NCI-H526 (cell line): Measurements from ENCODE around the gene IMPA2.
"Not testable (repeated sequence)": the region's sequence is repeated elsewhere in the genome, so short reads cannot be mapped to it uniquely, and the experiment has no call there.

Experiments
- DNase-seq, 2 experiments: peaks; one replicate each; lab custom pipeline; 2025; lab: John Stamatoyannopoulos, UW

The IMPA2 gene

DNA sequence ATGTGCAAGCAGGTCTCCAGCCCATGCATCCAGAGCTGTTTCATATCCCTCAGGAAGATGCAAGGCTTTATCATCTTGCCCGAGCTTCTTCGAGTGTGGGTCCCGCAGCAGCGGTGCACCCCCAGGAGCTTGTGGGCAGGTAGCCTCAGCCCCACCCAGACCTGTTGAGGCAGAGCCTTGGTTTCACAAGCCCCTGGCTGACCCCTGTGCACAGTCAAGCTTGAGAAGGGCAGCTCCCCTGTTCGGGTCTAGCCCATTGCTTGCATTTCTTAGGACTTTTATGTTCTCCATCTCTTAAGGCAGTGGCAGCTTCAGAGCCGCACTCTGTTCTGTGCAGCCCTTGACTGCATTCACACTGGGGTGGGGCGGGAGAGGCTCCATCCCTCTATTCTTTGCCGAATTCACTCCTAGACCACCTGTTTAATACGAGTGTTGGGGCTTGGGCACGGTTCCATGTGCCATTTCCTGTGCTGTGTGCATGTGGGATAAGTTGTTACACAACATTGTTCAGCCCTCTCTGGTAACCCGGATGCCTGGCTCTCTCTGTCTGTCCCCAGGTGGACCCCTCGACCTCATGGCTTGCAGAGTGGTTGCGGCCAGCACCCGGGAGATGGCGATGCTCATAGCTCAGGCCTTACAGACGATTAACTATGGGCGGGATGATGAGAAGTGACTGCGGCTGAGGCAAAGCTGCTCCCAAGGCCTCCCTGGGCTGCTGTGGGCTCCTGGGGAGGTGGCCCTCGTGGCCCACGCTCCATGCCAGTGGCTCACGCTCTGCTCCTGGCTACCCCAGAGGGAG lies 48.7 kb downstream of the IMPA2 start:
- no peak for DNase-seq

DNA sequence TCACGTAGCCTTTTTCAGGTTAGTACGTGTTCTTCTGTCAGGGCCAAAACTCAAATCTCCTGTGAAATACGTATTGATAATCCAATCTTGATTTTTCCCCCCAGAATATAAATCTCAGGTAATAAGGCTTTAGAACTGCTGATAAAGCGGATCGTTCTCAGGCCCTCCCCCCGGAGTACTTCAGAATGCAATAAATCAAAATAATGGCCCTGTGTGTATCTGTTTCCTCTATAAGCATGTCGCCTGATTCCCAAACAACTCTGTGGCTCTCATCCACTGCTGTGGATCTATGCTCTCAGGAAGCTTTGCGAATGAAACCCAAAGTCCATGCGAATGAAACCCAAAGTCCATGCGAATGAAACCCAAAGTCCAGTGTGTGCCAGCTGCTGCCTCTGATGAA lies 49.4 kb downstream of the IMPA2 start:
- no peak for DNase-seq

DNA sequence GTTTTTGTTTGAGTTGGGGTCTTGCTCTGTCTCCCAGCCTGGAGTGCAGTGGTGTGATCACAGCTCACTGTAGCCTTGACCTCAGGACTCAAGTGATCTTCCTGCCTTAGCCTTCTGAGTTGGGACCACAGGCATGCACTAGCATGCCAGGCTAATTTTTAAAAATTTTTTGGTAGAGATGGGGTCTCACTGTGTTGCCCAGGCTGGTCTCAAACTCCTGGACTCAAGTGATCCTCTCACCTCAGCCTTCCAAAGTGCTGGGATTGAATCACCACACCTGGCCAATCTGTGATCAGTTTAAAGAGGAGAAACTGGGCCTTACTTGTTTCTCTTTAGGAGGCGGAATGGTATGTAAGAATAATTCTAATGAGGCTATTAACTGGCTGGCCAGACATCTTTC lies 49.9 kb downstream of the IMPA2 start:
- no peak for DNase-seq

DNA sequence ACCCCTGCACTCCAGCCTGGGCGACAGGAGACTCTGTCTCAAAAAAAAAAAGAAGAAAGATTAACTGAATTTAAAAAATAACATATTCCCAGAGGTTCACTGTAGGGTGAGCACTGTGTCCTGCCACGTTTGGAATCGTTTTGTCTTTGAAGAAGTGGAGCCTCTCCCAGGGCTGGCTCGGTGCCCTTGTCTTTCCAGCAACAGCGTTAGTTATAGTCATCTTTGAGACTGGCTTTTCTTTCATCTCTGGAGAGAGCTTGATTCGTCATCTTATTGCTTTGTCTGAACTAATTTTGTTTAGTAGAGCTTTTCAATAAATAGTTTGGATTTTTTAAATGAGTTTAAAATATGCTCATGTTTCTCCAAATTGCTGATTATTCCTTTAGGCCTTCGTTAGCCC lies 50.5 kb downstream of the IMPA2 start:
- no peak for DNase-seq

DNA sequence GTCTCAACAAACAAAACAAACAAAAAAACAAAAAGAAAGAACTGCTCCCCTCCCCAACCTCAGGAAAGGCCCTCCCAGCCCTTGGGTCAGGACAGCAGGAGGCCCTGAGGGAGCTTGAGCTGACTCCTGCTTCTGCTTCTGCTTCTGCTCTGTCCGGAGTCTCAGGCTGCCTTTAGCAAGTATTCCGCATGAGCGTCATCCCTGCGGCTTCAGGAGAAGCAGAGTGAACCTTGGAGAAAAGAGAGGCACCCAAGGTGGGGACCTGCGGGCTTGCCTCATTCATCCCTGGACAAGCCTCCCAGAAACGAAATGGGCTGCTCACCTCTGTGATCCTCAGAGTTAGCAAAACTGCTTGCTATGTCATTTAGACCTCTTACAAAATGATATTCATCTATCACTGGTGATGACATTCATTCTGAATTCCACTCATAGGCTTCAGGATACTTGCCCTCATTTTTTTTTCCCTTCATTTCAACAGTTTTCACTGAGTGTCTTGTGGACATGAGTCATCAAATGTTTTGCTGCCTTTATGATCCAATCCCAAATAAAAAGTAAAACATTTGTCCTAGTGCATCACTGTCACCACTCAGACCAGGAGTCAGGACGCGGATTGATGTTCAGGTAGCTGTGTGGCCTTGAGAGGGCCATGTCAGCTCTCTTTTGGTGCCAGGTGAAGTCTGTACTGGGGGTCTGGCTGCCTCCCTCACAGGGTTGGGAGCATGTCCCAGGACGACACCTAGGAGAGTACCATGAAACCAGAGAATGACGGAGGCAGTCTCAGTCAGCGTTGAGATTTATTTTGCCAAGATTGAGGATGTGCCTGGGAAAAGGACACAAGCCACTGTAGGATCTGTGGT lies 51.7 kb downstream of the IMPA2 start:
- DNase-seq: no peak

DNA sequence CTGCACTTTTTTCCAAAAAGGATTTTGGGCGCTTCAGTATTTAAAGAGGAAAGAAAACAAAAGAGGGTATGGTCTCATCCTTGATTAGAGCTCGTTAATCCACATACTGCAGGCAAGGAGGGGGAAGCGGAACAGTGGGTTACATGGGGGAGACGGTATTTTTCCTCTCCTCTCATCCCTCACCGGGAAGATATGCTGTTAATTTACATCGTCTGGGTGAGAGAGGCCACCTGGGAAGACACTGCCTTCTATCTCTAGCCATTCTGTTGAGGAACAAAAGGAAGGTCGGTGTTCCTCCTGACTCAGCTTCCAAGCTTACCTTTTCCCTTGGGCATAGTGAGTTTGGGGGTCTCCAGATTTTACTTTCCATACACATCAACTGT lies 52.3 kb downstream of the IMPA2 start:
- no peak for DNase-seq

DNA sequence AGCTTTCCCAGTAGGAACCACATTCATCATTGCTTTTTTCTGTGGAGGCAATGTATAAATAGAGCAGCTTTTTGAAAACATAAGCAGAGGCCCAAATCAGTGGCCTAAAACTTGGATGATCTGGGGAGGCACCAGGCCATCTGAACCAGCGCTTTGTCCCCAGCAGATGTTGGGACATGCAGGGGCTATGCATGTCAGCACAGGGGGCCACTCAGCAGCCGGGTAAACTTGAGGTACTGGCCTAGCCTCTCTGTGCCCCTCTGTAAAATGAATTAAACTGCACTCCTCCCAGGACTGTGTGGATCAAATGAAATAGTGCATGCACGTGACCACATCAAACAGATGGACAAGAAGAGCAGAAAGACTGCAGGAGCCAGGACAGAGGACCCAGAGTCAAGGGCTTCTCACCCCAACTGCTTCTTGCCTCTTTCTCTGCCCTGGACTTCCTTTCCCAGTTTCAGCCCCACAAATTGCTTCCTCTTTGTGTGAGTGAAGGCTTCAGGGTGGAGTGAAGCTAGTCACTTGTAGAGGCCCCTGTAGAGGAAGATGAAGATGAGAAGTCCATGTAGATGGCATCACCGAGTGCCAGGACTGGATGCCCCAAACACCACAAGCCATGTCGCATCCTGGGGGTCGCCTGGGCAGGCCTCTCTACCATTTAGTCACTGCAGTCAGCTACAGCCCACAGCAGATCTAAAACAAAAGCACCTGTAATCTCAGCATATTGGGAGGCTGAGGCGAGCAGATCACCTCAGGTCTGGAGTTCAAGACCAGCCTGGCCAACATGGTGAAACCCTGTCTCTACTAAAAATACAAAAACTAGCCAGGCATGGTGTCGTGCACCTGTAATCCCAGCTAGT lies 53.2 kb downstream of the IMPA2 start:
- no peak for DNase-seq

DNA sequence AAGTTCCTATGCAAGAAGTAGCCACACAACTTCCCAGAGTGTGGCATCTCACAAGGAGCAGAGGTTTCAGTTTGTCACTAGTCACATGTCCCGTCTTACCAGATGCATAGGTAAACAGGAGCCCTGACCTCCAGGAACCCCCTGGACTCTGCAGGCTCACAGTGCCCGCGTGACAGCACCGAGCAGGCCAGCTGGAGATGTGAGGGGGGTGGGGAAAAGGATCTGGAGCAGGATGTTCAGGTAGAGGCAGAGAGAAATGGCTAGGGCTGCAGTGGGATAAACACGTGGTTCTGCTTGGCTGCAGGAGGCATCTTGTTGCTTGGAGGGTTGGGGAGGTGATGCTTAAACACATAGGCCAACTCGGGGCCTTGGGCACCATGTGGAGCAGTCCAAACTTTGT lies 54.2 kb downstream of the IMPA2 start:
- no peak for DNase-seq

DNA sequence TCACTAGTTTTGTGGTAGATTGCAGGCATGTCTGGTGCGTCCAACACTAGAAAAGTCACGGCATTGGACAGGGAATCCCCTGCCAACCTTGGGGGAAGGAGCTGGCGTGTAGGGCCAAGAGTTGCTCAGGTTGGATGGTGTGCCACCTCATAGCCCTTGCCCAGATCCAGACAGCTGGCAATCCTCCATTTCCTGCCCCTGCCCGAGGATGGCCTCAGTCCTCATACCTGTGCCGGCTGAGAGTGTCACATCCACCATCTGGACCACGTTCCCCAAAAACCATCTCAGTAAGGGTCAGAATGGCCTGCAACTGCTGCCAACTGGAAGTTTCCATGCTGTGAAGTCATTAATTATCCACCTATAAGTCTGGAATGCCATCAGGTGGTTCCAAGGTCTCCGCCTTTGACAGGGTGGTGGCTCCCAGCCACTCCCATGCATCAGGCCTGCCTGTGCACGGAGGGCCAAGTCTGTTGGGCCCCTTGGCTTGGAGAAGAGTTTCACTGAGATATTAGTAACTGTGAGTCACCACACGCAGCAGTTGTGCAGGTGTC lies 55.0 kb downstream of the IMPA2 start:
- no peak for DNase-seq

DNA sequence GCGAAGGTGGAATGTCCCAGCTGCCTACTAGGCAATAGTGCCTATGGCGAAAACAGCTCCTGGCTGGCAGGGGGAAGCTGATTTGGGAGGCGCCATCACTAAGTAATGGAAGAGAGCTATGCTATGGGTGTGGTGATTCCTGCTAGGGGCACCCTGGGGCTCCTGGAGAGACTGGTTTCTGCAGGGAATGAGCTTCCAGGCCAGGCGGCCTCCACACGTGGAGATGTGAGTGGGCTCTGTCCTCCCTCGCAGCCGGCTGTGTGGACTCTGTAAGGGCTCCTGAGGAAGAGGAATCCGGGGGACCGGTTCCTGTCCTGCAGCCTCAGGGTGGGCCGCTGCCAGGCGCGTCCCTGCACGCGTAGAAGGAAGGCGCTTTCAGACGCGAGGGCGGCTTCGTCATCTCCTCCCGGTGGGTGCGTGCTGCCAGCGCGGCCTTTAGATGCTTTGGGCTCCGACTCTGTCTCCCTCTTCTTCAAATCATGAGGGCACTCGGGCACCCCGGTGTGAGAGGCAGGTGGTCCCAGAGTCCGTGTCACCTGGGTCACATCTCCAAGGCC lies 56.9 kb downstream of the IMPA2 start:
- DNase-seq: peak in 1 of 2 experiments; percentile 16

DNA sequence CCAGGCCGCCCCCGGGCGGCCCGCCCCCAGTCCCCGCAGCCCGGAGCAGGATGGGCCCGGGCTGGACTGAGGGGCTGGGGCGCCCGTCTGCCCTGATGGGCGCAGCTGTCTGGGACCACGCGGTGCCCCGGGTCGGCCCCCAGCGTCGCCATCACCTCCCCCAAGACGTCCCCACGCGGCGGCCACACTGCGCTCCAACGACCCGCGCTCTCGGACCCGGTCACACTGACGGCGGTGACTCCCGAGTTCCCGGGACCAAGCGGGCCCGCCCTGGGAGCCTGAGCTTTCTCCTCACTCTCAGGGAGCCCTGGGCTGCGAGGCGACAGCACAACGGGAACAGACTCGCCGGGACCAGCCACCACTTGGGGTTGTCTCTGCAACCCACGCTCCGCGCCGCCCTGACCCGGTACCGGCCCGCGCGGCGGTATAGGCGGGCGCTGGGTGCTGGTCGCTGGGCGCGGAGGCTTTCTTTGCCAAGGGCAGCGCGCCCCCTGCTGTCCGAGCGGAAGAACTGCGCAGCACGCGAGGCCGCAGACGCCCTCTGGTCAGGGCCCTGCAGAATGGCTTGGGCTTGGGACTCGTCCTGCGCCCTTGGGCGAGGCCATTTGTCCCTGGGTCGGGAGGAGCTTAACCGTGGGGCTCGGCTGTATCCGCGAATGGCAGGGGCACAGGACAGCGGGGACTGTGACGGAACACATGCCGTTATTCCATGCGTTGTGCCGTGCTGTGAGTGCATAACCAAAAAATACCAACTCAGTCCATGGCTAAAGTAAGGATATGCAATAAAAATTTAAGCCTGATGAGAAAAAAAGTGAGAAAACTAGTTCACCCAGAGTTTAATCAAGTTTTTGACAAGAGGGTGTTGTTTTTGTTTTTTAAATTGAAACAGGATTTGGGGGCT lies 57.6 kb downstream of the IMPA2 start:
- DNase-seq: peak; percentile 3 to 68

DNA sequence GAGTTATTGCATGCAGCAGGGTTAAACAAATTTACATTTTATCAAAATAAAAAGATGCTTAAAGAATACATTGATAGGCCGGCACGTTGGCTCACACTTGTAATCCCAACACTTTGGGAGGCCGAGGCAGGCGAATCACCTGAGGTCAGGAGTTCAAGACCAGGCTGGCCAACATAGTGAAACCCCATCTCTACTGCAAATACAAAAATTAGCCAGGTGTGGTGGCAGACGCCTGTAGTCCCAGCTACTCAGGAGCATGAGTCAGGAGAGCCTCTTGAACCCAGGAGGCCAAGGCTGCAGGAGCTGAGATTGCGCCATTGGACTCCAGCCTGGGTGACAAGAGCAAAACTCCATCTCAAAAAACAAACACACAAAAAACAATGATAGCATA lies 58.2 kb downstream of the IMPA2 start:
- DNase-seq: not testable (repeated sequence)

DNA sequence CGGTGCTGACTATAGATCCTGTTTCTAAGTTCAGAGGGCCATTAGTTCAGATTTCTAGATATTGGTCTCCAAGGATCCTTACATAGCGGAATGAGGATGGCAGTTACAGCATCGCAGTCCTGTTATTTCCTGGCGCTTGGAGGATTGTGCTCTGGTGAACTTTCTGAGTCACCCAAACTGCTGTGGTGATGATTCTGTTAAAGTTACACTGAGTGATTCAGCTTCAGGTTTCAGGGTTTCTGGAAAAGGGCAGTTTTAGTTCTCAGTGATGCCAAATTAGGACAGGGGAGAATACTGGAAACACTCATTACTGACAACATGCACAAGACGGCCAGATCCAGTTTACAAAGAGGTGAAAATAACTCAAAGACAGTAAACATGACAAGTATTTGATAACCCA lies 60.3 kb downstream of the IMPA2 start:
- no peak for DNase-seq

DNA sequence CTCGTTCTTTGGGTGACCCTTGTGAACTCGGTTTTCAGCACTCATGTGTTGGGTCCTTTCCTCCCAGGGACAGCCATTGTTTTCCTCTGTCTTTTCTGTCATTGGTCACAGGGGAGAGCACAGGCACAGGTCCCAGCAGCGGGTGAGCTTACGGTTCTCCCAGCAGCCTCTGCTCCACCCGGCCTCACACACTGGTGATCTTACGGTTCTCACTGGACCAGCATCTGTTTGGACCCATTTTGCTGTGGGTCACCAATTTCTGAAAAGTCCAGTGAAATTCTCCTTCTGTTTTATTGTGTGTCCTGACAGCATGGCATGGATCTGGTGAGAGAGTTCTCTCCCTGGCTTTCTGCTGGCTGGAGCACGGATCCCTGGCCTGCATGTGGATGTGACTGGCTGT lies 62.5 kb downstream of the IMPA2 start:
- no peak for DNase-seq

DNA sequence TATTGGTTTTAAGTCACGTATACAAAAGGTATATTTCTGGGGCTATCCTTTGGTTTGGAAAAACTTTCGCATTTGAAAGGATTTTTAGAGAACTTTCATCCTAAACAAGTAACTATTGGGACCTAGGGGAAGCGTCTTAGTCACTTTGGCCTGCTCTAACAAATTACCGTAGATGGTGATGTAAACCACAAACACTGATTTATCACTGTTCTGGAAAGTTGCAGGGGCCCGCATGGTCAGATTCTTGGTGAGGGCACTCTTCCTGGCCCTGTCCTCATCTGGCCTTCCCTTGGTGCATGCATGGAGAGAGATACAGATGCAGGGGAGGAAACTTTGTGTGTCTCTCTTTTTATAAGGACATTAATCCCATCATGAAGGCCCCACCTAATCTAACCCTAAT lies 63.3 kb downstream of the IMPA2 start:
- DNase-seq: no peak

DNA sequence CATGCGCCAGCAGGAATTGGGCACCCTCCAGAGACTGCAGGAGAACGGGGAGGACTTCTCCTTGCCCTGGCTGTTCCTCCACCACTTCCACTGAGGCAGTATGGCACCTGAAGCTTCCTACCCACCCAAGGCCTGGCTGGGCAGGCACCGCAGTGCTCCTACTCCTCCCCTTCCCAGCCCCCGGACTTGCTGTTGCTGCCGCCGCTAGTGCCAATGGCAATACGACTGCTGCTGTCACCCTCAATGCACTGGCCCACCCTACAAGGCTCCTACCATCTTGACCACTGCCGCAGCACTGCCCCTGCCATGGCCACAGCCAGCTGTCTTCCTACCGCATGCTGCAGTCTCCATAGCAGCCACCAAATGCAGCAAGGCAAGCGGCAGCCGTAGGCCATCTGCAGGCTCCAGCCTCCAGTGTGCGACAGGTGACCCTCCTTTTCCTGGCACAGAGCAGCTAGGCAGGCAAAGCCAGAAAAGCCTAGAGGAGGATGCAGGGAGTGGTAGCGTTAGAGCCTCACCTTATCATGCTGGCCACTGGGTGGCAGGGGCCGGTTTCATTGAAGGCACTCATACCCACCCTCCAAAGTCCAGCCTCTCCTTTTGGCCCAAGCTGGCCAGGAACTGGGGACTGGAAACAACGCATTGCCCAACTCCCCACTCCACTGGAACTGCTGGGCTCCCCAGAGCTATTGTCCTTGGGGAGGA lies 64.9 kb downstream of the IMPA2 start:
- DNase-seq: no peak

DNA sequence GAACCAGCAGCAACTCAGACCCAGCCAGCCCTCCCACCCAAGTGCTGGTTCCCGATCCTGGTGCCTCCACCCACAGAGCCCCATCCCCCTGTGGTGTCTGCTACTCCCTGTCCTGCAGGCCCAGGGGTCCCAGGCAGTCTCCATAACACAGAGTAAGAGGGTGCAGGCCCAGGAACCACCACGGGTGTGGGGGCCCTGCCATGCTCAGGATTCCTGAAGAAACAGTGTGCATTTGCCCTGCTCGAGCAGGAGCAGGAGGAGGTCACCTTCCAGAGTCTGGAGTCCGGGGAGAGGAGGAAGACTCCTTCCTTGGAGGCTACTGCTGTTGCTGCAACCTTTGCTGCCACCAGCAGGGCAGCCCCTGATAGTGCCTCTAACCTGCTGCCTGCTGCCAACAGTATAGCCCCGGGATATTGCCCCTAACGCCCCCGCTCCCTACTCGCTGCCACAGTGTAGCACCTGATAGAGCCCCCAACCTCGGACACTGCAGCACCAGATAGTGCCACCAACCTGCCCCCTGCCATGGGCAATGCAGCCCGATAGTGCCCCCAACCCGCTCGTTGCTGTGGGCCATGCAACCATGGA lies 65.5 kb downstream of the IMPA2 start:
- DNase-seq: no peak

DNA sequence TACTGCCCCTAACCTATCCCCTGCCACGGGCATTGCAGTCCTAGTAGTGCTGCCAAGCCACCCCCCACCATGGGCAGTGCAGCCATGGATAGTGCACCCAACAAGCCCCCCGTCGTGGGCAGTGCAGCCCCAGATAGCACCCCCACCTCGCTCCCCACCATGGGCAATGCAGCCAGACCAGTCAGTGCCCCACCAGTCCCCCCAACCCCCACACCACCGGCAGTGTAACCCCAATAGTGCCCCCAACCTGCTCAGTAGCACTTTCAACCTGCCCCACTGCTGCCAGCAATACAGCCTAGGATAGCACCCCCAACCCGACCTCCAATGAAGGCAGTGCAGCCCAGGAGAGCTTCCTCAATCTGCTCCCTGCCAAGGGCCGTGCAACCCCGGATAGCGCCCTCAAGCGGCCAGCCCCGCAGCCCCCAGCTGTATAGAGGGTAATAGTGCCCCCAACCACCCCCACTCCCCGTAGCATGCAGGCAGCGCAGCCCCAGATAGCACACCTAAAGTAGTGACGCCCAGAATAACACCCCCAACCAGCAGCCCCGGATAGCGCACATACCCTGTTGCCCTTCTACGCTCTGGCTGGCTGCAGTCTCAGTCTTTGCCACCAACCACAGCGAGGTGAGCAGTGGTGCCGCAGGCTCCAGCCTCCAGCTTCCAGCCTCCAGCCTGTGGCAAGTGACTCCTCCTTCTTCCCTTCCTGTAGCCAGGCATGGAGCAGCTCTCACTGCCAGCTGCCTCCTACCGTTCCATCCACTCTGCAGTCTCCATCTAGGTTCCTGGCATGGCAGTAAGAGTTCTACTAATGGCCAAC lies 66.9 kb downstream of the IMPA2 start:
- no peak for DNase-seq

DNA sequence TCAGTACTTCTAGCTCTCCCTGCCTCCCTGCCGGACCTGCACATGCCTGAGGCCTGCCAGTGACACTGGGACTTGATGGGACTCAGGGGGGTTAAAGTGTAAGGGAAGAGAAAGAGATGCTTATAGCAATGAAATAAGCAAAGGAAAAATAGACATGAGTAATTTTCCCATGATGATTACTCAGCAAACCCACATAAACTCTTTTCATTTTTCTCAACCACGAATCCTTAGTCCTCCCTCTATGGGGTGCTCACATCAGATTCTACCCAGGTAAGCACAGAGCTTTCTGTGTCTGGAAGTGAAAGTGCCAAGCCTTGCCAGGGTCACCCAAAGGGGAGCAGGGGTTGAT lies 67.5 kb downstream of the IMPA2 start:
- DNase-seq: no peak
